Endometrial microvascular endothelial cells (primary cell): ENCODE data around the gene ROPN1L. TPM values are rescaled to one million over a fixed set of nuclear protein-coding genes. Genes with fewer than 3 reads are reported as not detected.

Source experiments
- in situ Hi-C: cut with HindIII; loops from 2 replicates; pipeline ENCODE4 v1.10.0; 2017; ENCODE audit warnings: low sequenced_read_pairs, low pct_unique_long_range_greater_than_20kb; ENCODE audit errors: inconsistent ontology term
- total RNA-seq: library from RNA; depleted of rRNA; stranded (reverse); fragments of >200 nt; gene quantifications from one replicate; pipeline ENCODE4 v1.2.3, GENCODE V29; 2015; ENCODE audit errors: inconsistent ontology term

Gene ROPN1L
- total RNA-seq, 1 donor from 2014 or later = 0.46 TPM

GRCh38 chr5:10470669-10471068, 29.0 kb downstream of the ROPN1L start:
- in situ Hi-C loops = no loop called here

GRCh38 chr5:10471677-10472076, 30.0 kb downstream of the ROPN1L start:
- in situ Hi-C loops = no loop called here

DNA sequence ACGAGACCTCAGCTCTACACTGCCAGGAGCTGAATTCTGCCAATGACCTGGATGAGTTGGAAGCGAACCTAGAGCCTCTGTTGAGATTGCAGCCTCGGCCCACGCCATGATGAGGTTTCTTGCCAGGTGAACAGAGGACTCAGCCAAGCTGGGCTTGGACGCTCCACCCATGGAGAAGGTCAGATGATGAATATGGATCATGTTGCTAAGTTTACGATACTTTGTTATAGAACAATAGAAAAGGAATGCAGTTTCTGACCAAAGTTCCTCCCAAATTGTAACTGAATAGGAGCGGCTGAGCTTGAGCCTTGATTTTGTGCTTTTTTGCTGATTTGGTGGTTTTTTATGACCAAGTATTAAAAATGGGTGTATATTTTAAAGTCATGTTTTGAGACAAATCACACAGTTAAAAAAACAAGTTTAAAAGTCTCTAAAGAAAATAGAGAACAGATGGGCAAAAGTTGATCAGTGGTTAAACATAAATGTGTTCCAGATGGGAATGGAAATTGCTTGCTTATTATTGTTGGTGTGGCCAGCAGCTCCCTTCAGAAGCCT, 32.9 kb downstream of the ROPN1L start:
- in situ Hi-C loops = no loop called here

- in situ Hi-C loops = no loop called here
Measured at GRCh38 chr5:10475931-10476676, 34.4 kb downstream of the ROPN1L start.

DNA sequence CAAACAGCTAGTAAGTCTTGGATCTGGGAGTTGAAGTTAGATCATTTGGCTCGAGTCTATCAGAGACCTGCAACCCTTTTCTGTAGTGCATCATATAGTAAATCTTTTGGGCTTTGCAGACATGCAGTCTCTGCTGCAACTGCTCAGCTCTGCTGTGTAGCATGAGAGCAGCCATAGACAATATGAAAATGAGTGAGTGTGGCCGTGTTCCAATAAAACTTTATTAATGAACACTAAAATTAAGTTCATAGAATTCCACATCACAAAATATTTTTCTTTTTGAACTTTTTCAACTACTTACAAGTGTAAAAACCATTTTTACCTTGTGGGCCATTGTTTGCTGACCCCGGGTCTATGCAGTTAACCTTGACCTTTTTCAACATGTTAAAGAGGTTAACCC, 35.2 kb downstream of the ROPN1L start:
- in situ Hi-C loops = no loop called here

- in situ Hi-C loops = no loop called here
Measured at GRCh38 chr5:10477943-10478342, 36.3 kb downstream of the ROPN1L start.

GRCh38 chr5:10478436-10478835, 36.8 kb downstream of the ROPN1L start:
- in situ Hi-C loops = no loop called here

- in situ Hi-C loops = no loop called here
Measured at GRCh38 chr5:10479154-10479721, 37.6 kb downstream of the ROPN1L start.

DNA sequence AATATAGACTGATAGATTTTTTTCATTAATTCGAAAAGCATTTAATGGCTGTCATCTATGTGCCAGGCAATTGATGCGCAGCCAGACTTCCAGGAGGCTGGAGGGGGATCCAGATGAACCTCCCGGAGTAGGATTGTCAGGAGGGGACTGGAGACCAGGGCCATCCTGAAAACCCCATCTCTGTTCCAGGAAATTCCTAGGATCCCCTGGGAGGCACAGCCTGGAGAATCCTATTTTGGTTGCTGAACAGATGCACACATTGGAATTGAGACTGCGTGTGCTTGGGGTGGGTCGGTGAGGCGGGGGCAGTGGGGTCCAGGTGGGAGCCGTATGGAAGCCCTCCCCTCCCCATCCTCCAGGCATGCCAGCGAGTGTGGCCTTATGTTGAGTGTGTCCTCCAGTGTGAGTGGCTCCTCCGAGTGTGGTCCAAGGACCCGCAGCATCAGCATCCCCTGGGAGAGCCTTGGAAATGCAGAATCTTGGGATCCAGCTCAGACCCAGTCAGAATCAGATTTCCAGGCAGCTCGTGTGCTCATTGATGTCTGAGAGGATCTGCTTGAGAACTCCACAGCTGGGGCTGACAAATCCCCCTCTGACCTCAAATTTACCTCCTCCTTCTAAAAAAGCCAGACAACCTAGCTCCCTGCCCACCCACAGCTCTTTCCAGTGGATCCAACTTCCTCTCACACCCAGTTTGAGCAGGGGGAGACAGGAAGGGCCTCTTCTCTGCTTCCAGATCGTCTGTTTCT, 38.7 kb downstream of the ROPN1L start:
- in situ Hi-C loops = no loop called here

GRCh38 chr5:10481241-10481935, 39.7 kb downstream of the ROPN1L start:
- in situ Hi-C loops = no loop called here

- in situ Hi-C loops = no loop called here
Measured at GRCh38 chr5:10482791-10483530, 41.3 kb downstream of the ROPN1L start.

- in situ Hi-C loops = no loop called here
Measured at GRCh38 chr5:10484774-10485141, 43.1 kb downstream of the ROPN1L start.

DNA sequence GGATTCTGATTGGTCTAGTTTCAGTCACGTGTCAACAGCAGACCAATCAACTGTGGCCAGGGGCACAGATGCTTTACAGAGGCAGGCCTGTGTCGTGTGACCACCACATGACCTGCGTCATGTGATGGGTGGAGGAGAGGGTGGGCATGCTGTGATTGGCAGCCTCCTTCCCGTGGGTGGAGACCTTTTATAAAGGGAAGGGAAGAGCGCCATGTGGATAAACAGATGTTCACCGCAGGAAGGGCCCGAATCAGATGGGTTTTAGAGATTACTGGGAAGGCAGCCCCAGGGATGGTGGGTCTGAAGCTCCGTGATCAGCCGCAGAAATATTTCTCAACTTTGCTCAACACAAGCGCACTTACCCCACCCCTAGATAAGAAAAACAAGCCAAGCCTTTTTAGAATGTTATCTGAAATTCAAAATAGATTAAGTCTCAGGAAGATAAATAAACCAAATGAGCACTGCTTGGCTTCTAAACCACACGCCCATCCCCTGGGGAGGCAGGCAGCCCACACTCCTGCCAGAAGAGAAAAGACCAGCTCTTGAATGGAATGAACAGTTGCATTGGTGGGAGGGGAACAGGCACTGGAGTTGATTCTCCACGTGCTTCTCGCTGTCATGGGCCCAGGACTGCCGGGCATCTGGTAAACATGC, 43.6 kb downstream of the ROPN1L start:
- in situ Hi-C loops = no loop called here

DNA sequence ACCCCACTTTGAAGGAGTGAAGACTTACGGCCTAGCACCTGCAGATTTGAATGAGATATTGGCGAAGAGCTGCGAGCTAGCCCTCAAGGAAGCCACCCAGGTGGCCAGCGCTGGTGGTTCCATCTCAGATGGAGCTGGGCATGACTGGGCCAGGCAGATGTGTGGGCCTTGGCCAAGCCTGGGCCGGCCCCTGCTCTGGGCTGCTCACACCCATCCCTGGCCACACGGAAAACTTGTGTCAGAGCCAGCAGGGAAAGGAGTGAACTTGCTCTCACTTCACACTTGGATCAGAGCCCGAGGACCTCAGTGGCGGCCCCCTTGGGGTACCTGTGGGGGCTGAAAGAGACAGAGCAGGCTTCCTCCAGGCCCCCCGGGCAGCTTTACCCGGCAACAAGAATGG, 44.2 kb downstream of the ROPN1L start:
- in situ Hi-C loops = no loop called here

DNA sequence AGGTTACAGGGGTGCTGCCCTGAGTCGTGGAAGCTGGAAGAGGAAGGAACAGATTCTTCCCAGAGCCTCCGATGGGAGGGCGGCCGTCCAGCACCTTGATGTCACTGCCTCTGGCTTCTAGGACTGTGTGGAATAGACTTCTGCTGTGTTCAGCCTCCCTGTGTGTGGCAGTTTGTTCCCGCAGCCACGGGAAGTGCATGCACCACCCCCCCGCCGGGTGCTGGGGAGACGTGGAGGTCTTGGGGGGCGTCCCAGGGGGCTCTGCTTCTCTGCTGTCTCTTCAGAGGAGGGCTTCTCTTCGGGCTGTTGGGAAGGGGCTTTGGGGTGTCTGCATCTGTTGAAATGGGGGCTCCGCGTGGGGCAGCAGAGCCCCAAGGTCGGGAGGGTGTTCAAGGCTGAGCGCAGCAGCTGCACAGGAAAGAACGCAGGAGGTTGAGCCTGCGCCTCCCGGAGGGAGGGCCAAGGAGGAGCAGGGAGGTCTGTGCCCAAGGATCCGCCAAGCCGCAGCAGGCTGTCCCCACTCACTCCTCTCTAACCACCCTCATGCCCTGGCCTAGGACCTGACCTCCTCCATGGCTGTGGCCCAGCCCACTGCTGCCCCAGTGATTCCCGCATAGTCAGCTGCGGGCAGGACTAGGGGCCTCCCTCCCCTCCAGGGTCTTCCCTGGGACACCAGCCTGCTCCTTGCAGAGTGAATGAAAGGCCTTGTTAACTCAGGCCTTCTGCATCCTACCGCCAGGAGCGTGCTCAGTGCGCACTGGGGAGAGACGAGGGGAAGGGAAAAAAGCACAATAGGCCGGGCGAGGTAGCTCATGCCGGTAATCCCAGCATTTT, 45.0 kb downstream of the ROPN1L start:
- in situ Hi-C loops = no loop called here

GRCh38 chr5:10488144-10488543, 46.5 kb downstream of the ROPN1L start:
- in situ Hi-C loops = no loop called here

GRCh38 chr5:10489810-10490426, 48.2 kb downstream of the ROPN1L start:
- in situ Hi-C loops = no loop called here
